Measurements from ENCODE around the gene AHNAK2. TPM values are rescaled to one million over a fixed set of nuclear protein-coding genes. Genes with fewer than 3 reads are reported as not detected.

AHNAK2 gene
- total and polyA plus RNA-seq, 4 donors: 3.5 to 26.6 (median 8.1) TPM

DNA sequence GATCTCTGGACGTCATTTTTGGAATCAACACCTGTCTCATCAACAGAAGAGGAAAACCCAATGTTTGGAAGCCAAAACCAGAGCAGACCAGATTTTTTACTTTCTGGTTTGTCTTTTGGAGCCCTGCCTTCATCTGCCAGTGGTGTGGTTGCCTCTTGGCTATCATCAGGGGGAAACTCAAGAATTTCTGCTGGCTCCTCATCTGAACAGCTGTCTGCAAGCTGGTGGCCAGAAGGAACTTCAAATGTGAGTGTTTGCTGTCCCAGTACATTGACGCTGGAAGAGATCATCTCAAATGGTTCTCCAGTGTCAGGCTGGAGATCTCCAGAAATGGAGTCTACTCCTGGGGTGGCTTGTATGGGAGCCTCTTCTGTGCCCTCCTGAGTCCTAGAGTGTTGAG, 39.7 kb downstream of the AHNAK2 start:
- Histone ChIP-seq H3K27ac (ENCODE audit: low read depth in 1 of 2, low read length in 1 of 2) (no peak overlapping the region), H3K27me3 (ENCODE audit: control insufficient read depth in 3 of 3, insufficient read depth in 3 of 3, low read length in 2 of 3) (peaks cover 0 to 6% (median 0%) of the 10 kb centered on the region in 3 donors), H3K9me3 (ENCODE audit: control insufficient read depth in 4 of 4, insufficient read depth in 3 of 4, low read length in 3 of 4) (no peaks in the 10 kb centered on the region), H3K9ac (ENCODE audit: insufficient read depth in 1 of 2, low read length in 2 of 2) (no peak overlapping the region), H3K4me1 (ENCODE audit: control insufficient read depth in 5 of 5, insufficient read depth in 5 of 5, low read length in 5 of 5) (peaks cover 0 to 3% (median 0%) of the 10 kb centered on the region in 5 donors), H3K36me3 (ENCODE audit: control insufficient read depth in 4 of 4, insufficient read depth in 4 of 4, low read length in 4 of 4) (no peaks in the 10 kb centered on the region), H3K4me3 (no peak overlapping the region)
- WGBS, 2 donors: 78 to 86% methylated on average over 2 of the region's 2 CpGs
- TF ChIP-seq CTCF (IDR thresholded peaks at IDR 0.05; ENCODE audit: control extremely low read depth, extremely low read depth): no peak
- DNase-seq: no peak
- ATAC-seq (ENCODE audit: insufficient read depth, low FRiP score): no peak

DNA sequence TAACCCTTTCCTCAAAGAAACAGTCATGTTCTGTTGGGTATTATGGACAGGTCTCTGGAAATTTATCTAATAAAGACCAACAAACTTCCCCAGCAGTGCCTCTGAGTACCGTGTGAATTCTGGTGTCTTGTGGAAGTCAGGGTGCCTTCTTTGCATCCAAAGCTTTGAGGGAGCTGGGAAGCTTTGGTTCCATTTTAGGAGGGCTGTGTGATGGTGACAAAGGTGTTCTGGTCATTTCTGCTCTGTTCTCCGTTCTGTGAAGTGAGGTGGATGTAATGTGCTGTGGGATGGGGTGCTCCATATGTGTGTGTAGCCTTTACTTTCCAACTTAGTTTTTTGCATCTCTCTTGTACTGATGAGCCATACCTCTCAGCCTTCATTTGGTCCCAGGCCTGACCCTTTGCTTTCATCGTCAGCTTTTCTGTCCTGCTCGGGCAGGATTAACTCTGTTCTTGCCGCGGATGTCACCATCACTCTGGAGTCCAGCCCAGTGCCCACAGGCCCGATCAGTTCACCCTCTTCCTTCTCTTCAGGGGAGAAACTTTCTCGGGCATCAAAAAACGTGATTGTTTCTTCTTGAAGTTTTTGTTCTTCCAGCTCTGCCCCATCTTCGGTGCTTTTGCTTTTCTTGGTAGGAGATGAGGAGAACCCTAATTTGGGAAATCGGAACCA, 40.3 kb downstream of the AHNAK2 start:
- WGBS, 2 donors: 79 to 90% methylated on average over 11 of the region's 11 CpGs
- DNase-seq (no peak), ATAC-seq (ENCODE audit: insufficient read depth, low FRiP score) (no peak)
- Histone ChIP-seq H3K27me3 (ENCODE audit: control insufficient read depth in 3 of 3, insufficient read depth in 3 of 3, low read length in 2 of 3) (peaks cover 0 to 6% (median 0%) of the 10 kb centered on the region in 3 donors), H3K27ac (ENCODE audit: low read depth in 1 of 2, low read length in 1 of 2) (no peak overlapping the region), H3K4me3 (no peak overlapping the region), H3K9me3 (ENCODE audit: control insufficient read depth in 4 of 4, insufficient read depth in 3 of 4, low read length in 3 of 4) (no peaks in the 10 kb centered on the region), H3K4me1 (ENCODE audit: control insufficient read depth in 5 of 5, insufficient read depth in 5 of 5, low read length in 5 of 5) (peaks cover 0 to 3% (median 0%) of the 10 kb centered on the region in 5 donors), H3K9ac (ENCODE audit: insufficient read depth in 1 of 2, low read length in 2 of 2) (no peak overlapping the region), H3K36me3 (ENCODE audit: control insufficient read depth in 4 of 4, insufficient read depth in 4 of 4, low read length in 4 of 4) (no peaks in the 10 kb centered on the region)
- TF ChIP-seq CTCF (IDR thresholded peaks at IDR 0.05; ENCODE audit: control extremely low read depth, extremely low read depth): no peak

DNA sequence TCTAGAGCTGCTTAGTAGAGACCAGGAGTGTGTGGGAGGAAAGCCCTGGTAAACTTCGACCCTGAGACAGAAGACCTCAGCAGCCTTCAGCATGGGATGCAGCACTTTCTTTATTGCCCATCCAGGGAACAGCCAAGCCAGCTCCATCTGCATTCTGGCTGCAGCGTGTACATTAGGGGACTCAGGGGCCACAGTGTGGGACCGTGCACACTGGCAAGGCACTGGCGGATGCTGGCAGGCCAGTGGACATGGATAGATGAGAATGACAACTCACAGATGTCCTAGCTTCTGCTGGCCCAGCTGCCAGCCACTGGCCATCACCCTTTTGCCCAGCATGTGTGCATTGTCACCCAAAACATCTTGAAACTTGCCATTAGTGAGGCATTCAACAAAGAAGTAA, 41.0 kb downstream of the AHNAK2 start:
- H3K27ac ChIP-seq (ENCODE audit: low read depth in 1 of 2, low read length in 1 of 2): no peak overlapping the region
- WGBS, 2 donors: 74 to 87% methylated on average over 4 of the region's 4 CpGs
- no peaks in the 10 kb centered on the region for H3K36me3 ChIP-seq (ENCODE audit: control insufficient read depth in 4 of 4, insufficient read depth in 4 of 4, low read length in 4 of 4)
- TF ChIP-seq CTCF (IDR thresholded peaks at IDR 0.05; ENCODE audit: control extremely low read depth, extremely low read depth): no peak
- DNase-seq (no peak), ATAC-seq (ENCODE audit: insufficient read depth, low FRiP score) (no peak)
- no peak overlapping the region for H3K9ac ChIP-seq (ENCODE audit: insufficient read depth in 1 of 2, low read length in 2 of 2)
- no peak overlapping the region for H3K4me3 ChIP-seq
- H3K4me1 ChIP-seq (ENCODE audit: control insufficient read depth in 5 of 5, insufficient read depth in 5 of 5, low read length in 5 of 5): peaks cover 0 to 10% (median 0%) of the 10 kb centered on the region in 5 donors
- H3K9me3 ChIP-seq (ENCODE audit: control insufficient read depth in 4 of 4, insufficient read depth in 3 of 4, low read length in 3 of 4): no peaks in the 10 kb centered on the region
- H3K27me3 ChIP-seq (ENCODE audit: control insufficient read depth in 3 of 3, insufficient read depth in 3 of 3, low read length in 2 of 3): peaks cover 0 to 6% (median 0%) of the 10 kb centered on the region in 3 donors

All from lung (tissue), 12 donors.